Measurements from ENCODE around the gene MARCHF10. TPM values are rescaled to one million over a fixed set of nuclear protein-coding genes. Genes with fewer than 3 reads are reported as not detected.

The MARCHF10 gene
- total RNA-seq, 1 experiment from 2014 or later, result 8.0 TPM

DNA sequence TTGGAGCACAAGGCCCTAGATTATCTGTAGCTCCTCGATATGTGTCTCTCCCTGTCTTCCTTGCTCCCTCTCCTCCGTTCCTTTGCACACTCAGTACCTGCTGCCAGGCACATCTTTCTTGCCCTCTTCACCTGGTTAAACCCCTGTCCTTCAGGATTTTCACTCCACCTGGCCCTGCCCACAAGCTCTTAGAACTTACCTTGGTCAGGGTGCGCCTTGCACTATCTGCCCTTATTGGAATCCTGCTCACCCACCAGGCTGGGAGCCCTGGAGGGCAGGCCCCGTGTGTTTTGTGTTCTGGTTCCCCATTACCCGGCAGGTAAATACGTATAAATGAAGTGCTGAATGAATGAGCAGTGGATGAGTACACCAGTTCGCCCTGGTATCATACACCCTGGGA lies 54.6 kb downstream of the MARCHF10 start:
- ChIA-PET CTCF (interaction anchor here (0.5 to 0.9 kb wide), 2 partner anchors 17 to 33 kb away, joined by 6 to 7 read pairs; no protein-coding TSS in a partner anchor), POLR2A (ENCODE audit: unreplicated experiment) (no interaction called here)

GRCh38 chr17:62751060-62751691 lies 56.9 kb downstream of the MARCHF10 start:
- BruUV-seq (replicated peaks), result no TSS peak
- no peak overlapping the region for H3K4me3 ChIP-seq
- no peaks in the 10 kb centered on the region for H3K27me3 ChIP-seq (ENCODE audit: insufficient read depth, low read depth)
- POLR2A ChIA-PET (ENCODE audit: unreplicated experiment), result no interaction called here
- H3K36me3 ChIP-seq (ENCODE audit: low read depth), result no peaks in the 10 kb centered on the region
- H3K27ac ChIP-seq, result no peak overlapping the region
- H3K79me2 ChIP-seq (ENCODE audit: low read depth), result no peaks in the 10 kb centered on the region
- TF ChIP-seq, protein P1, sequence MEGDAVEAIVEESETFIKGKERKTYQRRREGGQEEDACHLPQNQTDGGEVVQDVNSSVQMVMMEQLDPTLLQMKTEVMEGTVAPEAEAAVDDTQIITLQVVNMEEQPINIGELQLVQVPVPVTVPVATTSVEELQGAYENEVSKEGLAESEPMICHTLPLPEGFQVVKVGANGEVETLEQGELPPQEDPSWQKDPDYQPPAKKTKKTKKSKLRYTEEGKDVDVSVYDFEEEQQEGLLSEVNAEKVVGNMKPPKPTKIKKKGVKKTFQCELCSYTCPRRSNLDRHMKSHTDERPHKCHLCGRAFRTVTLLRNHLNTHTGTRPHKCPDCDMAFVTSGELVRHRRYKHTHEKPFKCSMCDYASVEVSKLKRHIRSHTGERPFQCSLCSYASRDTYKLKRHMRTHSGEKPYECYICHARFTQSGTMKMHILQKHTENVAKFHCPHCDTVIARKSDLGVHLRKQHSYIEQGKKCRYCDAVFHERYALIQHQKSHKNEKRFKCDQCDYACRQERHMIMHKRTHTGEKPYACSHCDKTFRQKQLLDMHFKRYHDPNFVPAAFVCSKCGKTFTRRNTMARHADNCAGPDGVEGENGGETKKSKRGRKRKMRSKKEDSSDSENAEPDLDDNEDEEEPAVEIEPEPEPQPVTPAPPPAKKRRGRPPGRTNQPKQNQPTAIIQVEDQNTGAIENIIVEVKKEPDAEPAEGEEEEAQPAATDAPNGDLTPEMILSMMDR (conservative IDR thresholded peaks at IDR 0.05), result no peak
- TF ChIP-seq EZH2 (IDR thresholded peaks at IDR 0.05; ENCODE audit: low read depth), result no peak
- no peaks in the 10 kb centered on the region for H3K9me2 ChIP-seq (ENCODE audit: insufficient read depth)
- DNase-seq, result peak in 1 of 2 experiments; percentile 27
- H3K4me2 ChIP-seq, result no peak overlapping the region
- no peak overlapping the region for H2AFZ ChIP-seq
- H3K4me1 ChIP-seq (replicated peaks; ENCODE audit: insufficient read depth), result no peaks in the 10 kb centered on the region
- intact Hi-C loops (cut with micrococcal nuclease; ENCODE audit: unreplicated experiment), result no loop called here
- H3F3A ChIP-seq (ENCODE audit: insufficient read depth, low read depth), result 0 out of 2 replicates have a peak, but pooled peaks cover 3% of the 10 kb centered on the region
- no peaks in the 10 kb centered on the region for H4K20me1 ChIP-seq (ENCODE audit: insufficient read depth)
- CTCF ChIA-PET, result interaction anchor here (0.6 kb wide), 2 partner anchors 49 to 100 kb away, joined by 3 to 4 read pairs; no protein-coding TSS in a partner anchor
- no peaks in the 10 kb centered on the region for H3K9me3 ChIP-seq (ENCODE audit: insufficient read depth, low read depth)

More for the DNA sequence above, 54.6 kb downstream of the MARCHF10 start:
- Histone ChIP-seq H3K79me2 (ENCODE audit: low read depth) (no peaks in the 10 kb centered on the region), H3F3A (ENCODE audit: insufficient read depth, low read depth) (0 out of 2 replicates have a peak, but pooled peaks cover 3% of the 10 kb centered on the region), H3K27me3 (ENCODE audit: insufficient read depth, low read depth) (no peaks in the 10 kb centered on the region), H4K20me1 (ENCODE audit: insufficient read depth) (no peaks in the 10 kb centered on the region), H3K4me3 (no peak overlapping the region), H3K27ac (no peak overlapping the region), H3K9me3 (ENCODE audit: insufficient read depth, low read depth) (no peaks in the 10 kb centered on the region), H3K36me3 (ENCODE audit: low read depth) (no peaks in the 10 kb centered on the region), H3K4me1 (replicated peaks; ENCODE audit: insufficient read depth) (peaks cover under 1% of the 10 kb centered on the region; the same call in 1 of the 2 replicates), H3K9me2 (ENCODE audit: insufficient read depth) (no peaks in the 10 kb centered on the region), H2AFZ (no peak overlapping the region), H3K4me2 (no peak overlapping the region)
- TF ChIP-seq EZH2 (IDR thresholded peaks at IDR 0.05; ENCODE audit: low read depth), result no peak
- TF ChIP-seq, protein P1 (conservative IDR thresholded peaks at IDR 0.05), result no peak
- BruUV-seq (replicated peaks), result no TSS peak
- DNase-seq, result no peak
- intact Hi-C loops (cut with micrococcal nuclease; ENCODE audit: unreplicated experiment), result no loop called here

- no peaks in the 10 kb centered on the region for H4K20me1 ChIP-seq (ENCODE audit: insufficient read depth)
- no peaks in the 10 kb centered on the region for H3K79me2 ChIP-seq (ENCODE audit: low read depth)
- H3K4me3 ChIP-seq, result no peak overlapping the region
- no peaks in the 10 kb centered on the region for H3K36me3 ChIP-seq (ENCODE audit: low read depth)
- no peak overlapping the region for H2AFZ ChIP-seq
- H3K27me3 ChIP-seq (ENCODE audit: insufficient read depth, low read depth), result no peaks in the 10 kb centered on the region
- H3K4me2 ChIP-seq, result no peak overlapping the region
- ChIA-PET CTCF (interaction anchor here (0.6 kb wide), 1 partner anchor 99 kb away, joined by 3 read pairs; no protein-coding TSS in a partner anchor), POLR2A (ENCODE audit: unreplicated experiment) (no interaction called here)
- no peak for TF ChIP-seq EZH2 (IDR thresholded peaks at IDR 0.05; ENCODE audit: low read depth)
- TF ChIP-seq, protein P1 (conservative IDR thresholded peaks at IDR 0.05), result no peak
- no peaks in the 10 kb centered on the region for H3K9me2 ChIP-seq (ENCODE audit: insufficient read depth)
- no peak overlapping the region for H3K27ac ChIP-seq
- 0 out of 2 replicates have a peak, but pooled peaks cover 2% of the 10 kb centered on the region for H3F3A ChIP-seq (ENCODE audit: insufficient read depth, low read depth)
- BruUV-seq (replicated peaks), result no TSS peak
- intact Hi-C loops (cut with micrococcal nuclease; ENCODE audit: unreplicated experiment), result no loop called here
- no peak for DNase-seq
- H3K4me1 ChIP-seq (replicated peaks; ENCODE audit: insufficient read depth), result no peaks in the 10 kb centered on the region
- no peaks in the 10 kb centered on the region for H3K9me3 ChIP-seq (ENCODE audit: insufficient read depth, low read depth)
Measured at GRCh38 chr17:62750631-62751051, 57.5 kb downstream of the MARCHF10 start.
